ENCODE data around the gene SLF1. TPM values are rescaled to one million over a fixed set of nuclear protein-coding genes. Genes with fewer than 3 reads are reported as not detected.
"Not testable (repeated sequence)": the region's sequence is repeated elsewhere in the genome, so short reads cannot be mapped to it uniquely, and the experiment has no call there.

The SLF1 gene
- 9.0 TPM for total RNA-seq
- long read RNA-seq, full-length matches to known transcripts: 1 of 4 reads
- long read RNA-seq, partial matches to known transcripts: 0 of 4 reads
- long read RNA-seq, other reads (novel, unspliced or antisense): 3 of 4 reads

DNA sequence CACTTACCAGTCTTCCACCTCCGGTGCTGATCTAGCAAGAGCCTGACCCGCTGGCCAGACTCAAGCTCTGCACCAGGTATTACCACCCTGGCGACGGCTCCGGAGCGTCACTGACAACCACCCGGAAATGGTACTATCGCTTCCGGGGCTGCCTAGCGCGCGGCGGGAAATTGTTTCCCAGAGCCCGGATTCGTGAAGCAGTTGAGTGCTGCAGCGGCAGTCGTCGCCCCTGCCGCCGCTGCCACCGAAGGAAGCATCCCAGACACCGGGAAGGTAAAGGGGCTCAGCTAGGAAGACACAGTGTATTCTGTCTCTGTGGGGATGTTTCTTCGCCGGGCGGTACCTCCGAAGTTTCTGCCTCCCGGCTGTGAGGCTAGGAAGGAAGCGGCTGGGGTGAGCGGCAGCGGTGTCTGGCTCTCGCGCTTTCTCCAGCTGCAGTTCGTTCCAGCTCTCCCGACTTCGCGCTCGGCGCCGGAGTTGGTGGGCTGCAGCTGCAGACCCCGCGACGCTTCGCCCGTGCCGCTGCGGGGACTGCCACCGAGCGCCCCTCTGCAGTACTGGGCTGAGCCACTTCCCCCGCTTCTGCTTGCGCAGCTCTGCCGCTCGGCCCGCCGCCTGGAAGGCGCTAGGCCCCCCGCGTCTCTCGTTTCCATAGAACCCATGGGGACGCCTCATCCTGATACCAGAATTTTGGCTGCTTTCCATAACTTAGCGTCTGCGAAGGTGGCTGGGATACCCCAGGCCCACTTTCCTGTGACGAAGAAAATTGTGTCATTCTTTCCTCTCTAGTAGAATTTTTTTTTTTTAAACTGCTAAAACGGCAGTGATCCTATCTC, at the start of gene SLF1, which contains the start of gene KIAA0825:
SLF1 (plus strand) TSS at position 177 of the 836 bp plus-strand sequence. CDS start 10,142 bp downstream, outside the sequence.
KIAA0825 (minus strand) TSS at position 112 of the 836 bp plus-strand sequence. CDS start 81,478 bp downstream, outside the sequence.
- ATAC-seq (ENCODE audit: poor library complexity): peak; percentile 99
- DNase-seq: peak; percentile 93
- intact Hi-C loops (cut with DNase I): no loop called here

DNA sequence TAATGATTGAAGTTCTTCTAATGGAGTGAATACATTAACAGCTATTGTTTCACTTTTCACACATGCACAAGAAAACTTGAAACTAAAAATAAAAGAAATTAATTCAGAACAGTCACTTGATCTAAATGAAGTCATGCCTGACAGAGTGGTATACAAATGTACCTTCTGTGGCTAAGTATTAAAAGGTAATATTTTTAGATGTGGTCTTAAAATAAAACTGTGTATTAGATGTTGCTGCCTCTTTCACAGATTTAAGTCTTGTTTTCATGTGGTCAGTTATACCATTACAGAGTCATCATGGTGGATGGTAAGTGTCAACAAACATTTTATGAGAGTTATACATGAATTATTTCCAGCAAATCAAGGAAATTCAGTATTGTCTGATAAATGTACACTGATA, 47.1 kb upstream of the SLF1 start:
- DNase-seq (no peak), ATAC-seq (ENCODE audit: poor library complexity) (no peak)

DNA sequence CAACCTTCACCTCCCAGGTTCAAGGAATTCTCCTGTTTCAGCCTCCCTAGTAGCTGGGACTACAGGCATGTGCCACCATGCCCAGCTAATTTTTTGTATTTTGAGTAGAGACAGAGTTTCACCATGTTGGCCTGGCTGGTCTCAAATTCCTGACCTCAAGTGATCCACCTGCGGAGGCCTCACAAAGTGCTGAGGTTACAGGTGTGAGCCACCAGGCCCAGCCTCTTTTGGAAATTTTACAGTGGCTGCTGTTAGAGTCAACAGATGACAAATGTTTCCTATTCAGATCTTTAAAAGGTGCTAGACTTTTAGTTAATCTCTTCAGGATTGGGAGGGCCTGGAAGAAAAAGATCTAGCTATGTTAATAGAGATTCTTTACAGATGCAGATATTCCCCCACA, 45.1 kb upstream of the SLF1 start:
- intact Hi-C loops (cut with DNase I); ATAC-seq (ENCODE audit: poor library complexity); DNase-seq: not testable (repeated sequence)

More for the DNA sequence above, 47.1 kb upstream of the SLF1 start:
- intact Hi-C loops (cut with DNase I): no loop called here

DNA sequence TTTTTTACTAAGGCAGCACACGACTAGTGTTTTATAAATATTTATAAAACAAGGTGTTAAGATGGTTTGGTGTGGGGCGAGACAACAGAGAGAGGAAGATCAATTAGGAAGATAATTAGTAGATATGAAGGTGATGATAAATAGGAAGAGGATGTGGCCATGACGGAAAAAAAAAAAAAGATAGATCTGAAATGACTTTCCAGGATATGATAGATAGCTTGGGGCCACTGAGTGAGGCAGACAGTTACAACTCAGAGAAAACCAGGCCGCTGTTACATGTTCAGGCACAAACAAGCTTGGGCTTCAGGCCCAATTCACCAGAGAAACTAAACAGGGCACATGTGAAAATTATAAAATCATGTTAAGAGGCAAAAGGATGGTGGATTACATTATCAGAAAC, 43.3 kb upstream of the SLF1 start:
- ATAC-seq (ENCODE audit: poor library complexity) (no peak), DNase-seq (no peak)
- intact Hi-C loops (cut with DNase I): no loop called here

DNA sequence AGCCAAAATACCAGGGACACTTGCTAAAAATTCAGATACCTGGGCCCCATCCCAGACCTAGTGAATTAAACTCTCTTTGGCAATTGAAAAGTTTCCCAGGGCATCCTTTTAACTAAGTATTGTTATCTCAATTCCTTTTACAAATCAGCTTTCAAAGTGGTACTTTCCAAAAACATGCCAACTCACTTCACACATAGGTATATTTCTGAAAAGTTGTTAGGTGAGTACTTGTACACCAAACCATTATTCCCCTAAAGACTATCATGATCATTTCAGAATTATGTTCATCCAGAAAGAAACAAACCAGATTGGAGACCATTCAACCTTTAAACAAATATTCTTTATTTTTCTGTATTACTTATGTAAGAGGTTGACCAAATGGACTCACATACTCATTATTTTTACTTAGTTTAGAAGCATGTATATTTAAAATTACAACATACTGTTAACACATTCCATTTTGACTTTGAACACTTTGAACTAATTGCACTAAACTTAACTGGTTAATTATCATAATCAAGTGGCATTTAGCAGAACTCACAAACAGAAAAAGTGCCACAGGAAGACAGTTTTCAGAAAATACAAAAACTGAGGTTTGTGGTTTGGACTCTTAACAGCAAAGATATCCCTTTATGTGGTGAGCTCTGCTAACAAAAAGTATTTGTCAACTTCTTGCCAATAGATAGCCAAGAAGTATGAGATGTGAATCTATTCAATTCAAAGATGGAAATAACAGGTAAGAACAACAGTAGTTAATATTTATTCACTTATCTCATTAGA, 40.8 kb upstream of the SLF1 start:
- DNase-seq (no peak), ATAC-seq (ENCODE audit: poor library complexity) (no peak)
- intact Hi-C loops (cut with DNase I): no loop called here

DNA sequence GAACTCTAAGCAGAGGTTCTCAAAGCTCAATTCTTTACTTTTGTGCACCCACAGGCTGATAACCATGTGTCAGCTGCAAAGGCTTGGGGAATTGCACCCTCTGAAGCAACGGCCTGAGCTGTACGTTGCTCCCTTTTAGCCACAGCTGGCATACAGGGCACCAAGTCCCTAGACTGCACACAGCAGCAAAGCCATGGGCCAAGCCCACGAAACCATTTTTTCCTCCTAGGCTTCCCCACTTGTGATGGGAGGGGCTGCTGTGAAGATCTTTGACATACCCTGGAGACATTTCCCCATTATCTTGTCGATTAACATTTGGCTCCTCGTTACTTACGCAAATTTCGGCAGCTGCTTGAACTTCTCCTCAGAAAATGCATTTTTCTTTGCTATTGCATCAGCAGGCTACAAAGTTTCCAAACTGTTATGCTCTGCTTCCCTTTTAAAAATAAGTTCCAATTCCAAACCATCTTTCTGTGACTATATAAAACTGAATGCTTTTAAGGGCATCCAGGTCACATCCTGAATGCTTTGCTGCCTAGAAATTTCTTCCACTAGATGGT, 23.1 kb upstream of the SLF1 start:
- DNase-seq (no peak), ATAC-seq (ENCODE audit: poor library complexity) (no peak)
- intact Hi-C loops (cut with DNase I): no loop called here

DNA sequence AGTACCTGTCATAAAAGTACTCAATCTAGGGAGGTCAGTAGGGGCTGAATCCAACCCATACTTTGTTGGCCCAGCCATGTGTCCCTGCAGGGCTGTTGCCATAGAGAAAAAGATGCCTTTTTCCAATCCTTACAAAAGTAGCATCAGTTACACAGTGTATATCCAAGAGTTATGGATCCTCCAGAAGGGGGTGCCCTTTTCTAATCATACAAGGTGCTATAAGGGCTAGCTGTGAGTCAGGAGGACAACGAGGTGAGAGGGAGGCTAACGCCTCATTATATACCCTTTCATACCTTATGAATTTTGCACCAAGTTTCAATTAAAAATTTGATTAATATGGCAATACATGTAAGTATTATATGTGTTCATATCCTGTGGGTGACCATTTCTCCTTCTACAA, 4.9 kb upstream of the SLF1 start:
- ATAC-seq (ENCODE audit: poor library complexity) (no peak), DNase-seq (no peak)
- intact Hi-C loops (cut with DNase I): no loop called here

DNA sequence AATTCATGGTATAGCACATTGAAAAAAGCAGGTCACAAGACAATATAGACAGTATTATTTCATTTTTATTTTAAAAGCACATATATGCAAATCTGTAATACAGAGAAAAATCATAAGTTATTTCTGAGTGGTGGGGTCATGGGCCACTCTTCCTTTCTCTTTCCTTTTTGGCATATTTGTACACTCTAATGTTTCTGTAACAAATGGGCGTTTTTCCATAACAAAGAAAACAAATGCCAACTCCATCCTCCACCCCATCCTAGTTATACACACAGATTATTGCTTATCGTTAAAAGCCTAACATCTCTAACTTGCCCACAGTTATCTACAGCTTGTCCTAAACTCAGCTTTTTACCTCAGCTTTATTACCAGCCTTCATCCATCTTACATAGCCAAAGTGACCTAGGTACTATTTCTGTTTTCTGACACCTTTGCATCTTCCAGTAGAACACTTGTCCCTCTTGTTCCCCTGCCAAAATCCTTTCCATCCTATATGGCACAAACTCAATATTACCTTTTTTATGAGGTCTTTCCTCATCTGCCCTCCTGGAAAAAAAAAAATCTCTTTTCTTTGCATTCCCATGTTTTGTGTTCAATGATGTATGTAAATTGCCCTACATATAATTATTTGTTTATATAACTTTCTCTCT, 4.2 kb upstream of the SLF1 start:
- intact Hi-C loops (cut with DNase I): no loop called here
- DNase-seq (no peak), ATAC-seq (ENCODE audit: poor library complexity) (no peak)

DNA sequence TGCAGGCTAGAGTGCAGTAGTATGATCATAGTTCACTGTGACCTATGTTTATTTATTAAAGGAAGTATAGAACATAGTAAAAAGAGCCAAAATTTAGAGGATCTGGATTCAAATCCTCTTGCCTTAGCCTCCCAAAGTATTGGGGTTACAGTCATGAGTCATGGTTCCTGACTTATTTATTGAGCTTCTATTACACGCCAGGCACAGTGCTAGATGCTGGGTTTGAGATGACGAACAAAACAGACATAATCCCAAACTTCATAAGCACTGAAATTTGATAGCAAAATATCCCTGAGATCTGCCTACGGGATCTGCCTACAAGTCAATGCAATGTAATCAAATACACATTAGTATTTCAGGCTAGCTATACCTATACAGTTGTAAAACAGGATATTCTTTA, 2.6 kb upstream of the SLF1 start:
- intact Hi-C loops (cut with DNase I): no loop called here
- DNase-seq: no peak
- ATAC-seq (ENCODE audit: poor library complexity): no peak

DNA sequence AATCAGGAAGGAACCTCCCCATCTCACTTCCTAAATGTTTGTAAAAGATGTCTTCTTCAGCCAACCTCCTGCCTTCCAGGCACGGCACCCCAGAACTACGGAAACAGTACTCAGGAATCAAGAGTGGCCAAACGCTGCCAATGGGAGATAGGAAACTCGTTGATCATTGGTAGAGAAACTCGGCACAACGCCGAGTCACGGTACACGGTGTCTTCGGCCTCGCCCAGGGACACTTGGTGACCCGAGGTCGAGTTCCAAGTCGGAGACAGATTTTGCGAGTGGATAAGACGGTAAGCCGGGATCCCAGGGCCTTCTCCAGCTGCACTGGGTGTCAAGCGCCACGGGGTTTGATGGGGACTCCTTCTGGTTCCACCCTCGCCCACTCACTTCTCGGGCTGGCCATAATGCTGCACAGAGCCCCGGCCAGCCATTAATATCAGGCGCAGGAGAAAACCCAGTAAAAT, 408 bp upstream of the SLF1 start:
- DNase-seq (peak; percentile 72), ATAC-seq (ENCODE audit: poor library complexity) (peak; percentile 79)
- intact Hi-C loops (cut with DNase I): no loop called here

DNA sequence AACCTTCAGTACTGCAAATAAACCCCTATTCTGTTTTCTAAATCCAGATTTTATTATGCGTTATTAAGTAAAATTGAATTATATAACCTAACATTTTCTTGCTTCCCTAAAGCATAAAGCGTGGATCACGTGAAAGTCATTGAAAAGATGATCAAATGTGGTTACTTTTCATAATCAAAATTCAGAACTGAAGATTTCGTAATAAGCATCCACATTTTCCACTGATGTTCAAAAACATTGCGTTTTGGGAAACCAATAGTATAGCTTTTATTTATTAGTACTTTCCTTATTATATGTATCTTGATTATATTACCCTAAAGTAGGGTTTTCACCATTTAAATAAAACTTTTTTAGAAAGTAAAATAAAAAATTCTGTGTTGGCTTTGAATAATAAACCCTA, 1.8 kb downstream of the SLF1 start:
- intact Hi-C loops (cut with DNase I): no loop called here
- ATAC-seq (ENCODE audit: poor library complexity): no peak
- DNase-seq: no peak

DNA sequence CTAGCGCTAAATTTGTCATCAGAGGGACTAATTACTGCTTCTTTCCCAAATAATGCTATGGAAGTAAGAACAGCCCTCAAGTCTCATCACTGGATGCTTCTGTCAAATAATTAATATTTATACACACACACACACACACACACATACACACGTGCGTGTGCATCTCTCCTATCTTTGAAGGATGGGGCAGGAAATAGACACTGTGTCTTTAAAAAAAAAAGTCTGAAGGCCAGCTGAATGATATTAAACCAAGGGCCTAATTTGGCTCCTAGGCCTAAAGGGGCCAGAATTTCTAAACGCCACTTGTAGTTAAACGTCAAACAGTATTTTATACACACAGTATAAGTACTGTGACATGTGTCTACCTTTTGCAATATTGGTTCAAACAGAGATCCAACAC, 3.3 kb downstream of the SLF1 start:
- no peak for DNase-seq

DNA sequence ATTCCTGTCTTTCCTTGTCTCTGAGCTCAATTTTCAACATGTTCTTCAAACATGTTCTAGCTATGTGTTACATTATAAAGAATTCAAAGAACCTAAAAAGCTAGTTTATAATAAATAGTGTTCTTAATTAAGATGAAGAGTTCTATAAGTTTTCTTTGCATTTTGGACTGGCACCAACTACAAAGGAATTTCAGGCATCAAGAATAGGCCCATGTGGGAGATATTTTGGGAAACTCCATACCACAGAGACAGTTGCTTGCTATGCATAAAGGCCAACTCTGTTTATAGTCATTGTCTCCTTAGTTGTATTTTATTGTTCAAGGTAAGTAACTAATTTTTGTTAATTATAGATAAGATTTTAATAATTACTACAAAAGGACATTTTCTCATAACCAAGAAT, 4.5 kb downstream of the SLF1 start:
- no peak for ATAC-seq (ENCODE audit: poor library complexity)
- intact Hi-C loops (cut with DNase I): no loop called here

More for the DNA sequence above, 3.3 kb downstream of the SLF1 start:
- intact Hi-C loops (cut with DNase I): no loop called here
- no peak for ATAC-seq (ENCODE audit: poor library complexity)

DNA sequence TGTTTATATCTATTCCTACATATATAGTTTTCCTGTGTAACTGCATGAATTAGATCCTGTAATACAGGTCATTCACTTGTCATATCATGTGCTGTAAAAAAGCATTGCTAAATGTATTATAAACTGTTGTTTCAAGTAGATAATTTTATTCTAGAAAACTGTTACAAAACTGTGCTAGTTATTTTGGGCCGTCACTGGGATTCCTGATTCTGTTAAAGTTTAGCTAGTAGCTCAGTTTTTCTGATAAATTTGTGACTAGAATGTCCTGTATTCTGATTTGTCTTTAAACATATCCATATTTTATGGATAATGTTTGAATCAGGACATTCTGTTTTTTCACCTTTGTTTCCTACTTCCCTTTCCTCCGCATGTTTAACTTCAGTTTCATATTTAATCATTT, 5.4 kb downstream of the SLF1 start:
- DNase-seq: no peak
- no peak for ATAC-seq (ENCODE audit: poor library complexity)
- intact Hi-C loops (cut with DNase I): no loop called here

More for the DNA sequence above, 4.5 kb downstream of the SLF1 start:
- DNase-seq: no peak

DNA sequence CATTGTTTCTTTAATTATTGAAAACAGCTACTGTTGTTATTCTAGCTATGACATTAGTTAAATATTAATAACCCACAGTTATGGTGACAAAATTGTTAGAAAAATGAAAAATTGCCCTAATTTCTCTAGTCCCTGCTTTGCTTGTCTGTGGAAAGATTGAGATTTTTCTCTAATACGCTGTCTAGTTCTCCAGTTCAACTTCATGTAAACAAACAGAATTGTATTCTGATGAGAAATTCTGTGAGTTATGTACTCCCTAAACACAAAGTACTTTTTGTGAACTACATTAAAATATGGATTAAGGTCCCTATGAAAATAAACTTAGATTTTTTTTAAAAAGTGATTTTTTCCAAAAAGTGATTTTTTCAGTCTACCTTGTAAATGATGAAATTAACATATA, 8.7 kb downstream of the SLF1 start:
- intact Hi-C loops (cut with DNase I): no loop called here
- DNase-seq: no peak
- ATAC-seq (ENCODE audit: poor library complexity): no peak

DNA sequence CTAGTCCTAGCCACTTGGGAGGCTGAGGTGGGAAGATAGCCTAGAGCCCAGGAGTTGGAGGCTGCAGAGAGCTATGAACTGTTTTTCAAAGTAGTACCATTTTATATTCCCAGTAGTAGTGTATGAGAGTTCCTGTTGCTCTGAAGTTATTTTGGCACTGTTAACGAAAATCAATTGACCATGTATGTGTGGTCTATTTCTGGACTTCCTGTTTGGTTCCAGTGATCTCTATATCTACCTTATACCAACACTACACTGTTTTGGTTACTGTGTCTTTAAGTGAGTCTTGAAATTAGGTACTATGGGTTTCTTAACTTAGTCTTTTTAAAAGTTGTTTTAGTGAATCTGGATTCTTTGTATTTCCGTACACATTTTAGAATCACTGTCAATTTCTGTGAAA, 13.6 kb downstream of the SLF1 start:
- no peak for ATAC-seq (ENCODE audit: poor library complexity)
- DNase-seq: no peak
- intact Hi-C loops (cut with DNase I): no loop called here

DNA sequence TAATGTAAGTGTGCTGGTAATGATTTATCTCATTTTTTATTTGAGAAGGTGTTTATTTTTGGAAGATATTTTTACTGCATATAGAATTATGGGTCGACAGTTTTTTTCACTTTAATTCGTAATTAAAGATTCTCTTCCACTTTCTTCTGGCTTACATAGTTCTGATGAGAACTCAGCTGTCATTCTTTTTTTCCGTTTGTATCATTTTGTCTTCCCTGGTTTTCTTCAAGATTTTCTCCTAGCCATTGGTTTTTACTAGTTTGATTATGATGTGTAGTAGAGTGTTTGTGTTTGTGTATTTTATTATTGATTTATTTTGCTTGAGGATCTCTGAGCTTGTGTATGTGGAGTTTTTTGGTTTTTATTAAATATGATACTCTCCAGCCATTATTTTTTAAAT, 21.7 kb downstream of the SLF1 start:
- no peak for DNase-seq
- intact Hi-C loops (cut with DNase I): no loop called here
- ATAC-seq (ENCODE audit: poor library complexity): no peak

DNA sequence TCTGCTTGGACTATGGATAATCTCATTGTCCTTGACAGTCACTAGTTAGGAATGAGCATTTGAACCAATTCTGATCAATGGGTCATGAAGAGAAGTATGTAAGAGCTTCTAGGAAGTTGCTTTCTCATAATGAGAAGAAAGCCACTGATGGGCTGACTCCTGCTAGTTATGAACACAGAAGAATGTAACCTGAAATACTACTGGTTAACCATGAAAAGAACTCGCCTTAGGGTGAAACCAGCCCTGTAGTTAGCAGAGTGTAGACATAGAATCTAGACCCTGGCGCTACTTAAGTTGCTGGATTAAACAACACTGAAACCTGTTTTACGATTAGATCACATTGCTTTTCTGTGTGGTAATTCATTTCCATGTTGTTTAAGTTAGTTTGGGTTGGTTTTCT, 26.6 kb downstream of the SLF1 start:
- DNase-seq: no peak
- no peak for ATAC-seq (ENCODE audit: poor library complexity)
- intact Hi-C loops (cut with DNase I): no loop called here

DNA sequence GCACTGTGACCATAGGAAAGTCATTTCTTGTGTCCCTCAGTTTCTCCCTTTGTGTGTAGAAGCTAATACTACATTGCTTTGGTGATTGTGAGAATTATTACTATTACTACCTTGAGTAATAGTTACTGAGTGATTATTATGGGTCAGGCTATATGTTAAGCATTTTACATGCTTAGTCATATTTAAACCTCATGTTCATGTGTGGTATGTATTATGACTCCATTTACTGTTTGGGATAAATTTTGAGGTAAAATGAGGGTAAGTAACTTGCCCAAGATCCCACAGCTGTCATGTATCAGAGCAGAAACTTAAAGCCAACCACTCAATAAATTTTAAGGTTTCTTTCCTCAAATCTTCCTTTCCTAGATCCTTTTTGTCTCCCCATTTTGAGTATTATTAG, 28.3 kb downstream of the SLF1 start:
- intact Hi-C loops (cut with DNase I): no loop called here
- ATAC-seq (ENCODE audit: poor library complexity) (no peak), DNase-seq (no peak)

Data from Right ventricle myocardium superior (tissue), 1 donor.